Right kidney (tissue), 1 donor: ENCODE data around the gene BANF1.
A peak's percentile ranks its signal among the peaks of the same experiment; 100 is the strongest.
"Not testable (repeated sequence)": the region's sequence is repeated elsewhere in the genome, so short reads cannot be mapped to it uniquely, and the experiment has no call there.

ENCODE experiments used
- DNase-seq: peaks from one replicate; pipeline ENCODE4 v3.0.0-alpha.2; 2016

Gene BANF1

GRCh38 chr11:66008095-66008467 lies 5.8 kb downstream of the BANF1 start:
- no peak for DNase-seq

DNA sequence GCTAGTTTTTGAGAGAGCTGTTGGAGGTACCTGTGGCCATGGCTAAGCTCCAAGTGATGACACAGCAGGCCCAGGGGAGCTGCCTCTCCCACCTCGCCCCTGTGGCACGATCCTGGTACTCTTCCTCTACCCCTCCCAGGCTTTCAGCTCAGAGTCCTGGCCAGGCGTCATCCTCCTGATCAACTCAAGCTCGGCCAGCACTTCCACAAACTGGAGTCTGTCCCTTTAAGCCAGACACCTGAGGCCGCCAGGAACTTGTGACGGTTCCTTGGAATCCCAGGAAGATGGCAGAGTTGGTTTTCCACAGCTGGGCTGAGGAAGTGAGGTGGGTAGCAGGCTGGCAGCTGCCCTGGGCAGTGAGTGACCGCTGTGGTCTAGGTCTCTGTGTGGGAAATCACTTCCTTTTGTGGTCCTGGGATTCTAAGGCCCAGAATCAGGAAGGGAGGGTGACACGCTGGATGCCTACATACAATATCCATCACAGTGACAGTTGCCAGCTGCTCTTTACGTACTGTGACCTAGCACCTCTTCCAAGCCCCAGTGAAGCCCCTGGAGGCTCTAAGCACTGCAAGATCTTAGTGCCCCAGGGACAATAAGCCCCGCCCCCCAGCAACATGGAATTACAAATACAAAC lies 6.3 kb downstream of the BANF1 start:
- DNase-seq, result no peak

DNA sequence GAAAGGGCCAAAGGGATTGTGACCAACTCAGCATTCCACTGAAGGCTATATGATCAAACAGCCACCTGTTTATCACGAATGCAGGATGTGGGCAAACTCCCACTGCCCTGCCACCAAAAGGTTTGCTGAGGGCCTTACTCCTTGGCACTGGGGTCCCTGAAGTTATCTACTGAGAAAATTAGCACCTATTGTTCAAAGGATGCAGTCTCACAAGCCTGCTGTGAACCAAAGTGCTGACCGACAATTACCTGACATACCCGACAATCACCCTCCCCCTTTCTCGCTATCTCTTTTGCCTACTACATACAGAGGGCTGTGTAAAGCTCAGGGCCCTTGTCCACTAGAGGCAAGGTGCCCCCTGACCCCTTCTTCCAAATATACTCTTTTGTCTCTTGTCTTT lies 7.7 kb downstream of the BANF1 start:
- not testable (repeated sequence) for DNase-seq

- DNase-seq, result no peak
Measured at GRCh38 chr11:66011239-66011784, 9.0 kb downstream of the BANF1 start.

DNA sequence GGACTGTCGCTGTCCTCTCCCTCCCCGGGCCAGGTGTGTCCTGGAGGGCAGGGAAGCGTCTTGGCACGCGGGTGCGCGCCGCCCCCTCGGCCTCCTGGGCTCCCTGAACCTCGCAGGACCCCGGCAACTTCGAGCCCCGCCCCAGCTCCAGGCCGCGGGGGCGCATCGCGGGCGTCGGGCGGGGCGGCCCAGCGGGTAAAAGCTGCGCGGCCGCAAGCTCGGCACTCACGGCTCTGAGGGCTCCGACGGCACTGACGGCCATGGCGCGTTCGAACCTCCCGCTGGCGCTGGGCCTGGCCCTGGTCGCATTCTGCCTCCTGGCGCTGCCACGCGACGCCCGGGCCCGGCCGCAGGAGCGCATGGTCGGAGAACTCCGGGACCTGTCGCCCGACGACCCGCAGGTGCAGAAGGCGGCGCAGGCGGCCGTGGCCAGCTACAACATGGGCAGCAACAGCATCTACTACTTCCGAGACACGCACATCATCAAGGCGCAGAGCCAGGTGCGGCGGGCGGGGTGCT lies 9.5 kb downstream of the BANF1 start, which contains the start of gene CST6:
CST6 (plus strand) TSS at position 224 of the 519 bp plus-strand sequence; CDS start at position 261, 37 bp downstream.
- peak; percentile 43 for DNase-seq

- DNase-seq, result no peak
Measured at GRCh38 chr11:66012371-66012945, 10.2 kb downstream of the BANF1 start.

GRCh38 chr11:66012946-66013761 lies 10.9 kb downstream of the BANF1 start:
- DNase-seq, result no peak

GRCh38 chr11:66013762-66014100 lies 11.4 kb downstream of the BANF1 start:
- DNase-seq, result no peak

GRCh38 chr11:66014804-66015453 lies 12.6 kb downstream of the BANF1 start:
- no peak for DNase-seq

- no peak for DNase-seq
Measured at GRCh38 chr11:66015454-66015881, 13.2 kb downstream of the BANF1 start.

DNA sequence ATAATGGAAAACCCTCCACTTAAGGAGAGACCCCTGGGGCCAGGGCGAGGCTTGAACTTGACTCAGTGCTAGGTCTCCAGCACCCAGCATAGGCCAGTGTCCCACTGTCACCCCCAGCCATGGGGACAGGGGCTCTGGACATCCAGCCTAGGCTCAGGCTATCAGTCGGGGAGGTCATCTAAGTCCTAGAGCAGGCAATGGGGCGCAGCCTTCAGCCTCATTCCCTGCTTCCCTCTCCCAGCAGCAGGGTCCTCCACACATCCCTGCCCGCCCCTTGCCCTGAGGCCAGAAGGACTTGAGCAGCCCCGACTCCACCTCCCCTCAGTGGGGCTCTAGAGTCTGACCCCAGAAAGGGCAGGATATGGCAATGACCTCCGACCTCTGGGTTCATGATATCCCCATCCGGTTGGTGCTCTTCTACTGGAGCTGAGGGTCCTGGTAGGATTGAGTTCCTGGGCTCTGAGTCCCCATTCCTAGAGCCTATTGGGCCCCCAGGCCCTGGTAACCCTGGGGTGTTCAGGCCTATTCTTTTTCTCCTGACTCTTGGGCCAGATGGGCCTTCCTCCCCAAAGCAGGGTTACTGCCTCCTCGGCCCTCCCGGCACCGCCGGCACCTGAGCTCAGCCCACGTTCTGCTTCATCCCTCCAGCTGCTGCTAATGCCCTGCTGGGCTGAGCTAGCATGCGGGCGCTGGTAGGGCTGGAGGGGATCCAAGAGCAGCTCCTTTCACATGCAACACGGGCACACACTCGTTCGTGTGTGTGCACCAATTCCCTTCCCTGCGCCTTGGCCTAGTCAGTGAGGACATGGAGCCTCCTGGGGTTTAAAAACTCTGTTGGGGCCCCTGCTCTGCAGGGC lies 13.9 kb downstream of the BANF1 start:
- DNase-seq, result no peak

GRCh38 chr11:66016793-66017177 lies 14.5 kb downstream of the BANF1 start:
- DNase-seq, result no peak

DNA sequence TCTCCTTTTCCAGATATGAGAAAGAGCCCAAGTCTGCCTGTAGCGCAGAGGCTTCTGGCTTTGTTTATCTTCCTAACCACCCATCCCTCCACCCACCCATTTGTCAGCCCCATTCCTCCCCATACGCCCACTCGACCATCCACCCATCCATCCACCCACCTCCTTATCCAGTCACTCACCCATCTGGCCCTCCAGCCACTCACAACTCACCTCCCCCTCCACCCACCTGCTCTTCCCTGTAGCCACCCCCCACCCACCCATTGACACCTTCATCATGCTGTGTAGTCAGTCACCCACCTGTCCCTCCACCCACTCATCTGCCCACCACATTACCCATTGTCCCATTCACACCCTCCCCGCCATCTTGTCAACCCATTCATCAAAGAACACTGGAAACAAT lies 15.0 kb downstream of the BANF1 start:
- no peak for DNase-seq

- no peak for DNase-seq
Measured at GRCh38 chr11:66020212-66020611, 17.9 kb downstream of the BANF1 start.

- DNase-seq, result no peak
Measured at GRCh38 chr11:66020618-66021357, 18.5 kb downstream of the BANF1 start.

GRCh38 chr11:66022401-66023185 lies 20.3 kb downstream of the BANF1 start:
- DNase-seq, result peak; percentile 78

DNA sequence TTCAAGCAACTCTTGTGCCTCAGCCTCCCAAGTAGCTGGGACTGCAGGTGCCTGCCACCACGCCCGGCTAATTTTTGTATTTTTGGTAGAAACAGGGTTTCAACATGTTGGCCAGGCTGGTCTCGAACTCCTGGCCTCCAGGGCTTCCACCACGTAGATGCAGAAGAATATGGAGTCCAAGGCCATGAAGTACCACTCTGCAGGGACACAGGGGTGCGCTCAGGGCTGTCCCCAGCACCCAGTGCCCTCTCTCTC lies 20.8 kb downstream of the BANF1 start:
- DNase-seq, result not testable (repeated sequence)

DNA sequence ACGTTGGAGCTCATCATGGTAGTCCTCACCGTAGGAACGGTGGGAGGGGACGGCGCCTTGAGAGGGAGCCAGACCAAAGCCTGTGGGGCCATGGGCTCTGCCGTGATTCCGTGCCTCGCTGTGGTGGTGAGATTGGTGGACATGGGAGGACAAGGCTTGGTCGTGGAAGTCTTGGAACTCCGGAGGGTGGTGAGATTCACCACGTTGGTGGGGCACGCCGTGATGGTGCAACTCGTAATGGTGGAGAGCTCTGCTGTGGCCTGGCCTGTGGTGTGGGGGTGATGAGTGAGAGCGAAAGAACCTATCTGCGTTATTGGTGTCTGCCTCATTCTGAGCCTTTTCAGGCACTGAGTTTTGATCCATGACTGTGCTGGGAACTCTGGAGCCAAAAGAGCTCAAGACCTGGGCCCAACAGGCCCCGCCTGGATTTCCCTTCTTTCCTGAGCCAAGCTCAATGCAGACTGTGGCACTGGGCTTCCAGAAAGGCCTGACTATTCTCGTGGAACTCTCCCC lies 23.8 kb downstream of the BANF1 start, which contains the start of gene CATSPER1:
CATSPER1 (minus strand) TSS at position 463 of the 513 bp plus-strand sequence; CDS start at position 363, 100 bp downstream.
- DNase-seq, result no peak

DNA sequence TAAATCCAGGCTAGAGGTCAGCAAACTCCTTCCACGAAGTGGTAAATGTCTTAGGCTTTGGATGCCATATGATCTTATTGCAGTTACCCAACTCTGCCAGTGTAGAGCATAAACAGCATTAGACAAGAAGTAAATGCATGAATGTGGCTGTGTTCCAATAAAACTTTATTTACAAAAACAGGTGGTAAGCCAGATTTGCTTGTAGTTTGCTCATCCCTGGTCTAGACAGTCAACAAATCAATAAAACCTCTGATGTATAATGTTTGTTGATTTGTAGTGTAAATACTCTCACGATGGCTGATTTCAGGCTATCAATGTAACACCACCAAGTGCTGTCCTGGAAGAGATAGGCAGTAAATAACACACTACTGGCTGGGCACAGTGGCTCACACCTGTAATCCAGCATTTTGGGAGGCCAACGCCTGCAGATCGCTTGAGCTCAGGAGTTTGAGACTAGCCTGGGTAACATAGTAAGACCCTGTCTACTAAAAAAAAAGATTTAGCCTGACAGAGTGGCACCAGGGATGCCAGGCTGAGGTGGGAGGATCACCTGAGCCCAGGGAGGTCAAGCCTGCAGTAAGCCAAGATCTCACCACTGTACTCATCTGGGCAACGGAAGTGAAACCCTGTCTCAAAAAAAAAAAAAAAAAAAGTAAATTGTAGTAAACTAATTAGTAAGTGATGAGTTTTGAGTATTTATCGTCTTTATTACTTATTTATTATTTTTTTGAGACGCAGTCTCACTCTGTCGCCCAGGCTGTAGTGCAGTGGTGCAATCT lies 30.8 kb downstream of the BANF1 start:
- DNase-seq, result no peak
